Neural cell (in vitro differentiated cells): Measurements from ENCODE around the gene SP110.

ENCODE experiments used
- CTCF ChIP-seq: fragments of 450-650 bp; IDR thresholded peaks from 2 replicates; pipeline ENCODE4 v1.5.1; 2014; ENCODE audit warnings: antibody characterized with exemption, mild to moderate bottlenecking, moderate library complexity; ENCODE audit not compliant: poor library complexity, severe bottlenecking
- EP300 ChIP-seq: fragments of 450-650 bp; conservative IDR thresholded peaks from 2 replicates; pipeline ENCODE4 v1.6.1; 2014; ENCODE audit warnings: antibody characterized with exemption, mild to moderate bottlenecking, moderate library complexity; ENCODE audit not compliant: poor library complexity, severe bottlenecking
- EZH2 ChIP-seq: fragments of 200-600, 300-800 bp; shearing (Covaris generic), sonication (generic); IDR thresholded peaks from 2 replicates; pipeline ENCODE4 v1.6.1; 2014; ENCODE audit warnings: antibody characterized with exemption, low read length, borderline replicate concordance, mild to moderate bottlenecking; ENCODE audit not compliant: insufficient read depth, poor library complexity, severe bottlenecking
- MXI1 ChIP-seq: fragments of 450-650 bp; conservative IDR thresholded peaks from 2 replicates; pipeline ENCODE4 v1.6.1; 2014; ENCODE audit warnings: antibody characterized with exemption, mild to moderate bottlenecking; ENCODE audit not compliant: poor library complexity, severe bottlenecking
- POLR2AphosphoS5 ChIP-seq: IDR thresholded peaks from 2 replicates; pipeline ENCODE4 v1.6.1; 2012
- RAD21 ChIP-seq: fragments of 450-650 bp; conservative IDR thresholded peaks from 2 replicates; pipeline ENCODE4 v1.6.1; 2014; ENCODE audit warnings: antibody characterized with exemption, mild to moderate bottlenecking, moderate library complexity
- TAF1 ChIP-seq: IDR thresholded peaks from 2 replicates; pipeline ENCODE4 v1.6.1; 2012; ENCODE audit warnings: low read depth

DNA sequence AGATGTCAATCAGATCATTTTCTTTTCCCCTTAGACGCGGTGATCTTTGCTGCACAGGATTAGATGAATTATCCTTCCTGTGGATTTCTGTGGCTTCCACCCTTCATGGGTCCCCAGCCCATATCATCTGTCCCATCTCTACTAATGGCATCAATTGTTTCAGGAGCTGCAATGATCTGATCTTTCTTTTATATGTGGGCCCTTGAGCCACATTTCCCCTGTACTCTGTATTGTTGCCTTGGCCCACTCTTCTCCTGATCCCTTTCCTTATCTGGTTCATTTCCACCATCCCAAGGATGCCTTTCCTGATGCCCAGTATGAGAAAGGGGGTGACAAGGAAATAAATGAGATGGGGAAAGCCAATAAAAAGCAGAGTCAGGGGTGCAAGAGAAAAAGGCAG, 30.4 kb upstream of the SP110 start:
- TF ChIP-seq CTCF (no peak), POLR2AphosphoS5 (no peak), RAD21 (no peak), EP300 (no peak), MXI1 (no peak), TAF1 (no peak), EZH2 (no peak)
